Measurements from ENCODE around the gene APBA1.

- TF ChIP-seq, protein P1, sequence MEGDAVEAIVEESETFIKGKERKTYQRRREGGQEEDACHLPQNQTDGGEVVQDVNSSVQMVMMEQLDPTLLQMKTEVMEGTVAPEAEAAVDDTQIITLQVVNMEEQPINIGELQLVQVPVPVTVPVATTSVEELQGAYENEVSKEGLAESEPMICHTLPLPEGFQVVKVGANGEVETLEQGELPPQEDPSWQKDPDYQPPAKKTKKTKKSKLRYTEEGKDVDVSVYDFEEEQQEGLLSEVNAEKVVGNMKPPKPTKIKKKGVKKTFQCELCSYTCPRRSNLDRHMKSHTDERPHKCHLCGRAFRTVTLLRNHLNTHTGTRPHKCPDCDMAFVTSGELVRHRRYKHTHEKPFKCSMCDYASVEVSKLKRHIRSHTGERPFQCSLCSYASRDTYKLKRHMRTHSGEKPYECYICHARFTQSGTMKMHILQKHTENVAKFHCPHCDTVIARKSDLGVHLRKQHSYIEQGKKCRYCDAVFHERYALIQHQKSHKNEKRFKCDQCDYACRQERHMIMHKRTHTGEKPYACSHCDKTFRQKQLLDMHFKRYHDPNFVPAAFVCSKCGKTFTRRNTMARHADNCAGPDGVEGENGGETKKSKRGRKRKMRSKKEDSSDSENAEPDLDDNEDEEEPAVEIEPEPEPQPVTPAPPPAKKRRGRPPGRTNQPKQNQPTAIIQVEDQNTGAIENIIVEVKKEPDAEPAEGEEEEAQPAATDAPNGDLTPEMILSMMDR (conservative IDR thresholded peaks at IDR 0.05) = no peak
- no peak for TF ChIP-seq ZFX (IDR thresholded peaks at IDR 0.05)
Measured at GRCh38 chr9:69391487-69391886, 280.7 kb downstream of the APBA1 start.

All from C4-2B (cell line).